ENCODE data around the gene CACTIN.
"Not testable (repeated sequence)": the region's sequence is repeated elsewhere in the genome, so short reads cannot be mapped to it uniquely, and the experiment has no call there.

Gene CACTIN

DNA sequence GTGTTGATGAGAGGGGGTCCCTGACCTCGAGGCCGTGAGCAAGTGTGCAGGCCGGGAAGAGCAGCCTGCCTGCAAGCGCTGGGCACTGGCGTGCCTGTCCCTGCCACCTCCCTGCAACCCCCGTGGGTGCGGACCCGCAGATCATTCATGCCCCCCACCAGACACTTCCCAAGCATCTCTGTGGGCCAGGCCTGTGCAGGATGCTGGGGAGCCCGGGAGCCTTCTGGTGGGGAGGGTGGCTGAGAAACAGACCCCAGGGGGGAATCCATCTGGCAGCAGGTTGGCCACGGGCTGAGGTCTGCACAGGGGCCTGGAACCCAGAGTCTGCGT lies 18.4 kb upstream of the CACTIN start:
- DNase-seq: no peak

DNA sequence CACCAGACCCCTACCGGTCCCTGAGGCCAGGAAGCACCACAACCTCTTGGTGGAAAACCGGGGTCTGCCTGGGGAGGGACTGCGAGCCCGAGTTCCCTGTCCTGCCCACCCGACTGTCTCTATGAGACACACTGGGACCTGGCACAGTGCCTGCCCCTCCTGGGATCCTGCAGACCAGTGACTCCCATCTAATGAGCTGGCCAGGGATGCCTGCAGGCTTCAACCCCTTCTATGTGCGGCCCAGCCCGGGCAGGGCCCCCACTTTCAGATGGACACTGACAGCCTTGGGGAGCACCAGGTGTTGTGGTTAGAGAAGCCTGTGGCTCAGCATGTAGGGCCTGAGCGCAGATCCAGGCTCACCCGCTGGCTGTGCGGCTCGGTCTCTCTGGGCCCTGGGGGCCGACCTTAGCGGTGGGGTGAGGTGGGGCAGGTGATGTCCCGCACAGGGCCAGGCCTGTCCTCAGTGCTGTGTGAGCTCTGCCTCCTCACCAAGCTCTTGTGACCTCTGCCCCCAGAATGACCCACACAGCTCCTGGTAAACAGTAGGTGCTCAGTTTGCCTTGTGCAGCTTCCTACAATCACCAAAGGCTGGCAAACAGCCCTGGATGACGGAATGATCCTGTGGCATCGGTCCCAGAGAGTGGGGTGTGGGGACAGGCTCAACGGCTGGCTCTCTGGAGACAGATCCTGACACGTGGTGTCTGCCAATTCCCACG lies 17.9 kb upstream of the CACTIN start:
- DNase-seq: no peak

DNA sequence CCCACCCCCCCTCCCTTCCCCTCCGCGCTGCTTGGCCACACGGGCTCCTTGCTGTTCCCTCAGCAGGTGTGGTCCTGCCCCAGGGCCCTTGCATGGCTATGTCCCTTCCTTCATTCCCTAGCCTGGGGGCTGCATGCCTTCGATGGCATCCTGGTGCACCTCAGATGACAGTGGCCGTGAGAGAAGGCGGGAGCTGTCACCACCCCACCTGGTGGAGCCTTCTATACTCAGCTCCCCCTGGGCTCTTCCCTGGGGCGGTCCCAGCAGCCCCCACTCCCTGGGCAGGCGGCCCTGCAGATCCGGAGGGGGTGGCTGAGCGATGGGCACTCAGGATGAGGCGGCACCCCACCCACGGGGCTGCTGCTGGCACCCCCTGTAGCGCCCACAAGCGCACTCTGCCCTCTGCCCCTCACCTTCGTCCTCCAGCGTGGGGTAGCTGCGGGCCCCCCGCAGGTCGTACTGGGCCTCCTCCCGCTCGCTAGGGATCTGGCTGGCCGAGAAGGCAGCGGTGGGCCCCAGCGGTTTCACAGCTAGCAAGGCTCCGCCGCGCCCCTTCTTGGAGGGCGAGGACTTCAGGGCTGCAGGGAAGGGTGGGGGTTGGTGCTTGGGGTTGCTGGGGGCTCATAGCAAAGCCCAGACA lies 17.2 kb upstream of the CACTIN start:
- no peak for DNase-seq

DNA sequence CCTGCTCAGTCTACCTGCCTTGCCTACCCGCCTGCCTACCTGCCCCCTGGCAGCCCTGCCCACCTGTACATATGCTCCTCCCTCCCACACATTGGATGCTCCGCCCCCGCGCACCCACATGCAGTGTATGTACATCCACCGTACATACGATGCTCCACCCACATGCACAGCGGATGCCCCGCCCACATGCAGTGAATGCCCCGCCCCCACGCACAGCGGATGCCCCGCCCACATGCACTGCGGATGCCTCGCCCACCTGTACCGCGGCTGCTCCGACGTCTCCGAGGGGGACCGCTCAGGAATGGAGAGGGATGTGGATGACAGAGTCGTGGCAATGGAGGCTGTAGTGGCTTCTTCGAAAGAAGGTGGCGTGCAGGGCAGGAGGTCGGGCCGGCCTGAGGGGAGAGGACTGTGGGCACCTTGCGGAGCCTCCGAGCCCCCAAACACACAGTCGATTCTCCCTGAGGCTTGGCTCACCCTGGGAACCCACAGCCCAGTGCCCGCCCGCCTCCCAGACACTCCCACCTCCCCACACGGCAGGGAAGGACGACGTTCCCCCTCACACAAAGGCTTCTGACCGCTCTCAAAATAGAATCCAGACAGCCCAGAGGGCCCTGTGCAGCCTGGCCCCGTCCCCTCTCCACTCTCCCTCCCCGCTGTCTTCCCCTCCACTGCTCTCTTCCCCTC lies 16.5 kb upstream of the CACTIN start:
- no peak for DNase-seq

DNA sequence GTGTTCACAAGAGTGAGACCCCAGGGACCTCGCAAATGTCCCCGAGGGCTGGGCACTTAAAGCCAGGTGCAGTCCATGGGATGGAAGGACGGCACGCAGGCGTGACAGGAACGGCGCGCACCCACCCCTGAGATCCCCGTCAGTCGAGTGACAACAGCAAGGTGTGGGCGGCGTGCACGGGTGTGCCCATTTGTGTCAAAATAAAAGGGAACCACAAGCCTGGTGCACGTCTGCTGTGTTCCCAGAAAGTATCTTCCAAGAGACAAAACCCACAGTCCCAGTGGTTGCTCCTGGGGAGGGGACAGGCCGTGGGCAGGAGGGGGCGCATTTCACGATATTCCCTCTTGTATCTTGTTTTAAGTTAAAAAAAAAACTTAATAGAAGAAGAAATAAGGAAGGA lies 15.7 kb upstream of the CACTIN start:
- DNase-seq: no peak

DNA sequence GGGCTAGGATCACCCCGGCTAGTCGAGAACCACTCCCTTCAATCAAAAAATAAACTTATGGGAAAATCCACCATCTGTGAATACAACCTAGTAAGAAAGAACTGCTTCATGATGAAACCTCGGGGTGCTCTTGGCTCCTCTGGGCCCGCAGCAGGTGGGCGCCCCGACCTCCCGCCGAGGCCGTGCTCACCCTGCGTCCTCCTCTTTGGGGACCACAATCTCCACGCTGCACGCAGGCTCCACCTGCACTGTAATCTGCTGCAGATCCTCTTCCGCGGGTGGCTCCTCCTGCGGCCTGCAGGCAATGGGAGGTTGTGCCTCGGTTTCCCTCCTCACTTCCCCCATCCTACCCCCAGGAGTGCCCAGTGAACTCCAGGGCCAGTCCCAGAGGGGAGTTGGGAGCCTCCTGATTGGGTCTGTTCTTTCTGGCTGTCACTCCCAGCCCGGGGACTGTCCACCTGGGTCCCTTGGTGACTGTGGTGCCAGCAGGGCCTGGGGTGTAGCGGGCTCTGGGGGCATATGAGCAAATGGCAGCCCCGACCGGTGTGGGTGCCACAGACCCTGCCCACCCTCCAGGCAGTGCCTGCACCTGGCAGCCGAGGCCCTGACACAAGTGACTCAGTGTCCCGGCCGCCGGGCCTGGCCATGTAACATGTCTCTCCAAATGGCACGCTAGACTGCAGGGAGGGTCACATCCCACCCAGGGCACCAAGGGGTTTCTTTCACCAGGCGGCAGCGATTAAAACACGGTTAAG lies 15.1 kb upstream of the CACTIN start:
- DNase-seq: no peak

DNA sequence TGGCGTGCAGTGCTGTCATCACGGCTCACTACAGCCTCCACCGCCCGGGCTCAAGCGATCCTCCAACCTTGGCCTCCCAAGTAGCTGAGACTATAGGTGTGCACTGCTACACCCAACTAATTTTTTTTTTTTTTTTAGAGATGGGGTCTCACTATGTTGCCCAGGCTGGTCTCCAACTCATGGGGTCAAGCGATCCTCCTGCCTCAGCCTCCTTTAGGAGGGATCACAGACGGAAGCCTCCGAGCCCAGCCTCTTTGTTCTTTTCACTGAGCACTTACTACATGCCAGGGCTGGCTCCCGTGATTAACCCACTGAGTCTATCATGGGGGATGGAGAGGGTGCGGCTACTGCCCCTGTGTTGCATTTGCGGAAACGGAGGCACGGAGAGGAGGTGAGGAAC lies 12.9 kb upstream of the CACTIN start:
- DNase-seq: no peak

DNA sequence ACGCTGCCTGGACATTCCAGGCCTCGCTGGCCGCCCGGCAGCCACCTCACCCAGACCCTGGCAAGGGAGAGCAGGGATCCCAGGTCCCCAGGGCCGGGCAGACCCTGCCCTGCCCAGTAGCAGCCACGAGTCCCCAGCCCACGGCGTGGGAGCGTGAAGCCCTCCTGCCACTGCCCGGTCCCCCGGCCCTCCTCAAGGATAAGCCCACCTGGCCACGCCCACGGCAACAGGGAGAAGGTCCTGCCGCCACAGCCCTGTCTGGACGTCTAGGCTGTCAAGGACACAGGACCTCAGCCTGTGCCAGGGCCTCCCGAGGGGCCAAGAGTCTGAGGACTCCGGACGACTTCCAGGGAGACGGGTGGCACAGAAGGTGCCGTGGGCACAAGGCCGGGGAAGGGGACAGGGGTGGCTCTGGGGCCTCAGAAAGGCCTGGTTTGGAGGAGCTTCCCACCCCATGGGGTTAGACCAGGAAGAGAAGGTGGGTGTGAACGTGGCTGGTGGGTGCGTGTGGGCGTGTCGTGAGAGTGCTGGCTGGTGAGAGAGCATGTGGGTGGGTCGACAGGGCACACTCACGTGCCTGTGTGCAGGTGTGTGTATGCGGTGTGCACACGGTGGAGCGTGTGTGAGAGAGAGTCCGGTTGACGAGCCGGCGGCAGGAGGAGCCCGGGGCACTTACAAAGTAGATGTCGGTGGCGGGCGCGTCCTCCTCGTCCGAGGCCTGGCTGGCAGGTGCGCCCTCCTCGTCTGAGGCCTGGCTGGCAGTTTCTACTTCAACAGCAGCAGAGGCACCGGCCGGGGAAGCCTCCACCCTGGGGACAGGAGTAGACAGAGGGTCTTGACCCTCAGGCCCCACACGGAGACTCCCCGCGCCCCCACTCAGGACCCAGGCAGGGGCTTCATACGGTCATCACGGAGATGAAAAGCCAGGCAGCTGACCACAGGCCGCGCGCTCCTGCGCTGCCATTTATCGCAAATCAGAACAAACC lies 11.9 kb upstream of the CACTIN start:
- DNase-seq: no peak

DNA sequence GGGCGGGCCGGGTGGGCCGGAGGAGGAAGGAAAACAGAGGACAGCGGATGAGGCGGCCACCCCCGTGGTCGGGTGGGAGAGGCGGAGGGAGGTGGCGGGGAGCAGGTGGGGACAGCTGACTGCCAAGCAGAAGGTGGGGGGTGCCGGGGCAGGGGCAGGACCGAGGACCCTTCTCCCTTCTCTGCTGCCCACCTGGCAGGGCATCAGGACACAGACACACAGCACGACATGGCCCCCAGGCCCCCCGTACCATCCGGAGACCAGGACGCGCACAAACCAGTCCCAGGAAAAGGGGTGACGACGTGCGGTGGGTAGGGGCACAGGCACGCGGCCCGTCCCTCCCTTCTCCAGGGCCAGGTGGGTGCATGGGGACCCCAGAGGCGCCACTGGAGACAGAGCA lies 11.0 kb upstream of the CACTIN start:
- DNase-seq: no peak

DNA sequence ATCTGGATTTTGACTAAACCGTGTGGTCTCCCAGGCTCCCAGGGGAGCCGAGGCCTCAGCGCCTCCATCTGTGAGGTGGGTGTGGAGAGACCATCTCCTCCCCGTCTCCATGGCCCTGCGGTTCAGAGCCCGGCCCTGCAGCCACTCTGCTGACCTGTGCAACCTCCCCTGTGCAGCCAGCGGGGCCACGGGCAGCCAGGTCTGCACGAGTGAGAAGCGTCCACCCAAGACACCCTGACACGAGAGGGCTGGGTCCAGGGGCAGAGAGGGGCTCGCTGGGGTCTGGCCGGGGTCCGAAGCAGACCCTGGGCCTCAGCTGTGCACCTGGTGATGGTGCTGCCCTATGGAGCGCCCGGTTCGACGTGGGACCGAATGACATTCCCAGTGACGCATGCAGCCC lies 10.4 kb upstream of the CACTIN start:
- no peak for DNase-seq

DNA sequence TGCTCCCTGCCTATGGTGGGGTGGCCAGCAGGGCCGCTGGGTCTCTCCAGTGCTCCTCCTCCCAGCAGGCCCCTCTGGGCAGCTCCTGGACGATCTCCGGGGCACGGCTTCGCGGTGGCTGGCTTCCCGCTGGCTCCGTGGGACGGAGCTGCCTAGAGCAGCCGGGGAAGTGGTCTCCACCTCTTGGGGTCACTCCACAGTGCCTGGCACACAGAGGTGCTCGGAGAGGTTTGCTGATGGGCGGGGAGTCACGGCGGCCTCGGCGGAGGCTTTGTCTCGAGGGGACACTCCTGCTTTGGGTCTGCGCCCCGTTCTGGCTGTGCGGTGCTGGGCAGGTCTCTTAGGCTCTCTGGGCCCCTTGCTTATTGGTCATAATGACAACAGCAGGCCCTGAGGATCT lies 9.9 kb upstream of the CACTIN start:
- no peak for DNase-seq

DNA sequence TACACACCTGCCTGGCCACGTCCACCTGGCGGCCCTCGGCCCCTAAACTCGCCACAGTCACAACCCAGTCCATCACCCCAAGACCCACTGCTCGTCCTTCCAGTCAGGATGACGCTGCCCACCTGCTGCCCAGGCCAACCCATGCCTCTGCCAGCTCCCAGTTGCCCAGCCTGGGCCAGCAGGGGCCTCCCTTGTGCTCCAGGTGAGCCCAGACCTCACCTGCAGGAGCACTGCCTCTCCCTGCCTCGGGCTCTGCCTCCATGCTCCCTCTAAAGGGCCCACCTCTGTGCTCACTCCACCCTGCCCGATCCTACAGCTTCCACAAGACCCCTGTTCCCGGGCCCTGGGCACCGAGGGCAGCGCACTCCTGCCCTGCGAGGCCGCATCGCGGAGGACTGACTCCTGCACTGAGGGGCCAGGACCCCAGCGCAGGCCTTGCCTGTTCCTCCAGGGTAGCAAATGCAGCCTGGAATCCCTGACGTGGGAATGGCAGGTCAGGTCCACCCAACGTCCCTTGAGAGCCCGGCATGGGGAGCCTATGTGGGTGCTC lies 8.0 kb upstream of the CACTIN start:
- no peak for DNase-seq

DNA sequence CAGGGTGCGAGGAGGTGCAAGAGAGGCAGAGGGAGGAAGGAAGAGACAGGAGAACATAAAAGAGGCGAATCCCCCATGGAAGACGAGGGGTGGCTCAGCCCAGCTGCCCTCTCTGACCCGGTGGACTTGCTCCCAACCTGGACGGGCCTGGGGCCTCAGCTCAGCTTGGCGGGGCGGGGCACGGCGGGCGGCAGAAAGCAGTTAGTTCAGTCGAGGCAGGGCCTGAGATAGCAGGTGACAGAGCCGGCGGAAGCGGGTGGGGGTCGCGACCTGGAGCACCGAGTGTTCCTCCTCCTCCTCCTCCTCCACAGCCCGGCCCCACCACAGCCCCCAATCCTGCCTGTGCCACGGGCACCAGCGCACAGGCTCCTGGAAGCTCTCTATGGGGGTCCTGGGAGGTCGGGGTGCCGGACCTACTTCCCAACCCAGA lies 7.0 kb upstream of the CACTIN start:
- no peak for DNase-seq

DNA sequence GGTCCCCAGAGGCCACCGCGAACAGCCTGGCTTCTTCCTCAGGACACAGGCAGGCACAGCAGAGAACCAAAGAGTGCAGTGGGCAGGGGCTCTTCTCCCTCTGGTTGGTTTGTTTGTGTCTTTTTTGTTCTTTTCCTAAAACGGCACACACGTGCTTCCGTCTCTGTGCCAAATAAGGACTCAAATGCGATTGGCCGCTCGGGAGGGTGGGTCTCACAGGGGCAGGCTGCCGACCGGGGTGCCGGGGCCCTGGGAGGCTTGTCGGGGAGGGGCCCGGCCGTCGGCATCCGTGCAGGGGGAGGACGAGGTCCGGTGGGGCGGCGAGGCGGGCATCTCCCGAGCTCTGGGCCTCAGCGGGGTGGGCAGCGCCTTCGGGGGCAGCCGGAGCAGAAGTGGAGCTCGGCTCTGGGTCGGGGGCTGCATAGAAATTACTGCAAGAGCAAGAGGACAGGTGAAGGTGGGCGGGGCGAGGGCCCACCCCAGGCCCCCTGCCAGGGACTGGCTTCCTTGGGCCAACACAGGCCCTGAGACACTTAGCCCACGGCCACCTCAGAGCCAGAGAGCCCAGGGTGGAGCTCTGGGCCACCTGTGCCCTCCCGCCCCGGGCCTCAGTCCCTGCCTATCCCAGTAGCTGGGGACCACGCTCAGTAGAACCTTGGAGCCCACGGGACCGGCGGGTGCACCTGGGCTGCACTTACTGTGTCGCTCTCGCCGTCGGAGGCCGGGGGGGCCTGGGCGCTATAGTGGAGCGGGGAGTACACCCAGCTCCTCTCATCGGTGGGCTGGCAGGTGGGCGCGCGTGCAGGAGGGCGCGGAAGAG lies 6.4 kb upstream of the CACTIN start:
- DNase-seq: no peak

DNA sequence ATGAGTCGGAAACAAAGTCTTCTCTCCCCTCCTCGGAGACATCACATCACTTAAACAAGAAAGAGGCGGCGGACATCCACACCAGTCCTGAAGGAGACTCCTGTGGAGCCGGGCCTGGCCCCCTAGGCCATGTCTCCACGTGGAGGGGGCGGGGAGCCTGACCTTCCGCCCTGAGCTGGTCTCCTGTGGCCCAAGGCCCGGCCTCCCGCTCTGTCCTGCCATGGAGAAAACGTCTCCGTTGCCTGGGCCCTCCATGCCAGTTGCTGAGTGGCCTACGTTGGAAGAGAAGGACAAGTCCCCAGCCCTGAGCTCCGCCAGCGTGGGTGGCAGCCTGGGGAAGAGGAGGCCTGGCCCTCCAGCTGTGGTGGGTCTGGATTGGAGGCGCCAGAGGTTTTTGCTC lies 5.5 kb upstream of the CACTIN start:
- no peak for DNase-seq

DNA sequence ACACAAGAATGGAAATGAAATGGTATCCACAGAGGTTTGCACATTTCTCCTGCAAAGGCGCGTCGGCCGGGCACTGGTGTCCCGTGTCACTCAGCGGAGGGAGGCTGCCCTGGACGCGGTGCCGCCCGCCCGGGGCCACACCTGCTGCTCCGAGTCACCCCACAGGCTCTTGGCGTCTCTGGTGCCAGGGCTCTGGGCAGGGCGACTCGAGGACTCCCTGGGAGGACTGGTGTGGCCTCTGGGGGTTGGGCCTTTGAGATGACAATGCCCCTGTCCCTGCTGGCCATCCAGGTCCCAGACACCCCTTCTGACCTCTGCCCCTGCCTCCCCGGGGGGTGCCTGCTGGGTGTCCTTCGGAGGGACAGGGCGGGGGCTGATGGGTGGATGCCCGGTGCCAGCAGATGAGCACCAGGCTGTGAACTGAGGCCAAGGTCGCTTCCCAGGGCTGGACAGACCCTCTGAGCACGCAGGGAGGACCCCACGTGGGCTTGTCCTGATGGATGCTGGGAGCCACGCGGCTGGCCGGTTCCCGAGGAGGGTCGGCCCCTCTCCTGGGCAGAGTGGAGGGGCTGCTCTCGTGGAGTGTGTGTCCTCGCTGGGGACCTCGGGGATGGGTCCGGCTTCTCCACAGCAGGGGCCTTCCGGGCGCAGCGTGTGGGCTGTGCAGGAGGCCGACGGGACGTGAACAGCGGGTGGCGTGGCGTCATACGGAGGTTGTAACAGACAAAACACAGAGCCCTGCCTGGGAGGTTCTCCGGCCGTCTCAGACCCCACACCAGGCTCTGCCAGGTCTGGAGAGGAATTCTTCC lies 4.7 kb upstream of the CACTIN start:
- DNase-seq: no peak

DNA sequence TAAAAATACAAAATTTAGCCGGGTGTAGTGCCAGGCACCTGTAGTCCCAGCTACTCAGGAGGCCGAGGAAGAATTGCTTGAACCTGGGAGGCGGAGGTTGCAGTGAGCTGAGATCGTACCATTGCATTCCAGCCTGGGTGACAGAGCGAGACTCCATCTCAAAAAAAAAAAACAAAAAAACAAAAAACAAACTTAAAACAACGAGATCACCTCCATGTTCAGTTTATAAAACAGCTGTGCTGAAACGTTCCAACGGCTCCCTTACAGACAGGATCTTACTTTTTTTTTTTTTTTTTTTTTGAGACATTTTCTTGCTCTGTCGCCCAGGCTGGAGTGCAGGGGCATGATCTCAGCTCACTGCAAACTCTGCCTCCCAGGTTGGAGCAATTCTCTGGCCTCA lies 2.2 kb upstream of the CACTIN start:
- not testable (repeated sequence) for DNase-seq

DNA sequence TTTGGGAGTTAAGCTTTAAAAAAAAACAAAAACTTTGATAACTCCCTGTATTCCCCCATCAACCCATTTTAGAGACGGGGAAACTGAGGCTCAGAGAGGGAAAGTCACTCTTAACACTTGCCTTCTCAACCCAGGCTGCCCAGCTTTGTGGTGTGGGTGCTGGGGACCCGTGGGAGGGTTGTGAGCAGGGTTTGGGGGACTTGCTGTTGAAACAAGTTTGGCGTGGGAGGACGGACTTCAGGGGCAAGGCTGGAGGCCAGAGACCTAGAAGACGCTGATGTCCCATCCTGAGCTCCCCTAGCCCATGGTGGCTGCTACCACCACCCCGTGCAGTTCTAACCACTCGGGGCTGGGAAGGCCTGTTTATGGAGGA lies 747 bp upstream of the CACTIN start:
- DNase-seq: no peak

DNA sequence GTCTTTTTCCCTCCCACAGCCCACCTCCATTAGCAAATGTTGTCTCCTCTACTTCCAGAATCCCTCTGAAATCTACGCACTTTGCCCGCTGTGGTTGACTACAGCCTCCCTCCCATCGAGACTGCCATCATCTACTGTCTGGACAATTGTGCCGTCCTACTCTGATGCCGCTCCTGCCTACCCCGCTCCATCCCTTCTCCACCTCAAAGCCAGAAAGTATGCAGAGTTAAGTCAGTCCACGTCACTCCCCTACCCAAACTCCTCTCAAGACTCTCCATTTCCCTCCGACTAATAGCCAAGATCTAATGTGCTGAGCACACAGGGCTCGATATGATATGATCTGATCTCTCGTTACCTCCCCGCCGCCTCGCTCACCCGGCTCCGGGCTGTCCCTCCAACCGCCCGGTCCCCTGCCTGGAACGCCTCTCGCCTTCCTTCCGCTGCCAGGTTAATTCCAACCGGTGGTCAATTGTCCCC lies 556 bp downstream of the CACTIN start:
- DNase-seq: no peak

DNA sequence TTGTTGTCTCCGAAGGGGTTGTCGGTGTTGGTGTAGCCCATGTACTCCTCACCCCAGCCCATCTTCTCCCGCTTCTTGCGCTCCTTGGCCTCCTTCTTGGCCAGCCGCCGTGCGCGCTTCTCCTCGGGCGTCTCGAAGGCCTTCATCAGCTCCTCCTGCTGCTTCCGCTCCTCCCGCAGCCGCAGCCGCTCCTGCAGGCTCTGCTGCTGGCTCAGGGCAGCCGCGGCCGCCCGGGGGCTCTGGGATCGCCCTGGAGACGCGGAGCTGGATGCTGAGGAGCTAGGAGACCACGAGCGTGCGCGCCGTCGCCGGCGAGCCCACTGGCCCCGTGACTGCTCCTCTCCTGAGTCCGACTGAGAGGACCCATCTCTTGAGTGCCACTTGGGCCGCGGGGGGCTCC lies 2.9 kb downstream of the CACTIN start:
- DNase-seq: no peak
